GM12878 (cell line): ENCODE data around the gene ADAM10. TPM values are rescaled to one million over a fixed set of nuclear protein-coding genes. Genes with fewer than 3 reads are reported as not detected.
A peak's percentile ranks its signal among the peaks of the same experiment; 100 is the strongest.

Experiments
- ASH2L ChIP-seq: fragments of 300-600, 200-600 bp; sonication (generic); IDR thresholded peaks from 2 replicates; pipeline ENCODE4 v1.6.1; 2017; ENCODE audit warnings: low read depth, mild to moderate bottlenecking, borderline replicate concordance
- BACH1 ChIP-seq: fragments of 450-650 bp; IDR thresholded peaks from 2 replicates; pipeline ENCODE4 v1.6.1; 2017; ENCODE audit warnings: mild to moderate bottlenecking, borderline replicate concordance
- BMI1 ChIP-seq: fragments of 450-650 bp; IDR thresholded peaks from 2 replicates; pipeline ENCODE4 v1.6.1; 2016; ENCODE audit warnings: mild to moderate bottlenecking, moderate library complexity, borderline replicate concordance
- CBX5 ChIP-seq: sonication (generic); IDR thresholded peaks from 2 replicates; pipeline ENCODE4 v1.6.1; 2016; ENCODE audit warnings: low read depth, moderate library complexity, mild to moderate bottlenecking, inconsistent platforms
- E4F1 ChIP-seq: fragments of 450-650 bp; IDR thresholded peaks from 2 replicates; pipeline ENCODE4 v1.6.1; 2018; ENCODE audit warnings: borderline replicate concordance, mild to moderate bottlenecking; ENCODE audit not compliant: partially characterized antibody
- ELK1 ChIP-seq: IDR thresholded peaks from 2 replicates; pipeline ENCODE4 v1.6.1; 2012; ENCODE audit warnings: low read depth, low read length, improper control_type of control experiment
- FOS ChIP-seq: IDR thresholded peaks from 3 replicates; pipeline ENCODE4 v1.6.1; 2011; ENCODE audit warnings: borderline replicate concordance; ENCODE audit not compliant: insufficient read length; ENCODE audit errors: extremely low read depth
- GATAD2B ChIP-seq: fragments of 450-650 bp; conservative IDR thresholded peaks from 2 replicates; pipeline ENCODE4 v1.6.1; 2017; ENCODE audit warnings: low read depth, mild to moderate bottlenecking, moderate library complexity
- HSF1 ChIP-seq: fragments of 150-350 bp; IDR thresholded peaks from 2 replicates; pipeline ENCODE4 v1.6.1; 2014; ENCODE audit warnings: mild to moderate bottlenecking, low read depth, low read length
- IKZF1 ChIP-seq: fragments of 450-650 bp; conservative IDR thresholded peaks from 2 replicates; pipeline ENCODE4 v1.6.1; 2017; ENCODE audit warnings: antibody characterized with exemption, mild to moderate bottlenecking
- LARP7 ChIP-seq: fragments of 450-650 bp; IDR thresholded peaks from 2 replicates; pipeline ENCODE4 v1.6.1; 2017; ENCODE audit warnings: mild to moderate bottlenecking
- POLR2A ChIP-seq: IDR thresholded peaks from 2 replicates; pipeline ENCODE4 v1.6.1; 2011; ENCODE audit warnings: low read depth, mild to moderate bottlenecking, low read length
- RAD51 ChIP-seq: fragments of 450-650 bp; IDR thresholded peaks from 2 replicates; pipeline ENCODE4 v1.6.1; 2016; ENCODE audit warnings: moderate library complexity, mild to moderate bottlenecking, inconsistent platforms
- RELB ChIP-seq: fragments of 450-650 bp; IDR thresholded peaks from 2 replicates; pipeline ENCODE4 v1.6.1; 2017; ENCODE audit warnings: low read depth, mild to moderate bottlenecking, moderate library complexity
- SMARCA5 ChIP-seq: fragments of 450-650 bp; IDR thresholded peaks from 2 replicates; pipeline ENCODE4 v1.6.1; 2017; ENCODE audit warnings: mild to moderate bottlenecking
- SREBF1 ChIP-seq: IDR thresholded peaks from 2 replicates; pipeline ENCODE4 v1.6.1; 2012; ENCODE audit warnings: mild to moderate bottlenecking, low read length
- TAF1 ChIP-seq: IDR thresholded peaks from 2 replicates; pipeline ENCODE4 v1.6.1; 2011; ENCODE audit warnings: mild to moderate bottlenecking, low read depth, low read length, borderline replicate concordance
- ZNF217 ChIP-seq: fragments of 450-650 bp; IDR thresholded peaks from 2 replicates; pipeline ENCODE4 v1.6.1; 2017; ENCODE audit warnings: antibody characterized with exemption, mild to moderate bottlenecking
- ZNF592 ChIP-seq: fragments of 450-650 bp; IDR thresholded peaks from 2 replicates; pipeline ENCODE4 v1.6.1; 2017; ENCODE audit warnings: mild to moderate bottlenecking, moderate library complexity
- polyA plus RNA-seq, 11 experiments: library from polyadenylated mRNA; depleted of rRNA in 4 of 11; unstranded in 6 of 11; stranded (reverse) in 5 of 11; fragments of >200 nt; fragmentation: Nextera tagmentation in 4 of 11; fragmentation: Illumina TruSeq in 1 of 11; extraction: Ambion mirVana in 4 of 11; extraction: Trizol in 1 of 11; gene quantifications; 1 replicate in 1 of 11; 2 replicates in 10 of 11; pipeline versions ENCODE4 v1.2.1 to v1.2.3, GENCODE V29; 2011 to 2016; ENCODE audit warnings: inconsistent platforms in 2 of 11, missing spikeins in 2 of 11, low read depth in 1 of 11
- total RNA-seq, 4 experiments: library from RNA; depleted of rRNA in 3 of 4; stranded (reverse); fragments of >200 nt in 3 of 4; fragmentation: Illumina TruSeq in 1 of 4; extraction: Trizol in 1 of 4; gene quantifications; 2 replicates each; pipeline versions ENCODE4 v1.2.1 to v1.2.3, GENCODE V29; 2013 to 2021

The ADAM10 gene
- total and polyA plus RNA-seq, 10 of the 15 experiments (the other 5 are each of a cell fraction or from before 2014, with no cell fraction given): 10.0 to 88.9 (median 51.7) TPM

- TF ChIP-seq E4F1: peak; percentile 48
- no peak for TF ChIP-seq SREBF1
- TF ChIP-seq ZNF592: no peak
- no peak for TF ChIP-seq CBX5
- TF ChIP-seq RELB: peak; percentile 70
- peak; percentile 30; the same call in 1 of the 2 replicates for TF ChIP-seq TAF1
- TF ChIP-seq FOS: peak; percentile 10
- no peak for TF ChIP-seq BMI1
- TF ChIP-seq LARP7: 0 out of 2 replicates have a peak, but pooled peaks have one; percentile 0
- TF ChIP-seq ASH2L: 0 out of 2 replicates have a peak, but pooled peaks have one; percentile 29
- 0 out of 2 replicates have a peak, but pooled peaks have one; percentile 11 for TF ChIP-seq ELK1
- TF ChIP-seq POLR2A: peak; percentile 80
- TF ChIP-seq BACH1: no peak; the same call in none of the 2 replicates
- peak; percentile 96 for TF ChIP-seq RAD51
- TF ChIP-seq HSF1: no peak
- TF ChIP-seq GATAD2B: 0 out of 2 replicates have a peak, but pooled peaks have one; percentile 69
- TF ChIP-seq ZNF217: no peak
- TF ChIP-seq IKZF1: peak; percentile 93
- 0 out of 2 replicates have a peak, but pooled peaks have one; percentile 2 for TF ChIP-seq SMARCA5
Measured at GRCh38 chr15:58749532-58750337, at the start of gene ADAM10 (continued).
